Stomach (tissue), 9 donors: Measurements from ENCODE around the gene ZBTB39. TPM values are rescaled to one million over a fixed set of nuclear protein-coding genes. Genes with fewer than 3 reads are reported as not detected.

Experiments
- DNase-seq, 2 donors: peaks; one replicate each; pipeline versions ENCODE4 v3.0.0 to v3.0.0-alpha.2; 2013 to 2019
- H3K27ac ChIP-seq, 5 donors: fragments of 200-600 bp in 4 of 5; sonication (generic) in 4 of 5; one replicate each; pipeline ENCODE4 v1.5.1; 2013 to 2019; ENCODE audit warnings: mild to moderate bottlenecking in 1 of 5, moderate library complexity in 1 of 5
- H3K27me3 ChIP-seq, 3 donors: fragments of 200-600 bp; sonication (generic); one replicate each; pipeline ENCODE4 v1.5.1; 2017 to 2019; ENCODE audit warnings: mixed run types in 1 of 3
- H3K36me3 ChIP-seq, 4 donors: fragments of 200-600 bp; sonication (generic); 1 replicate in 3 of 4; 2 replicates in 1 of 4; pipeline ENCODE4 v1.5.1; 2016 to 2019
- H3K4me1 ChIP-seq, 4 donors: fragments of 200-600 bp; sonication (generic); one replicate each; pipeline ENCODE4 v1.5.1; 2016 to 2019
- H3K4me3 ChIP-seq, 4 donors: fragments of 200-600 bp; sonication (generic) in 3 of 4; one replicate each; pipeline ENCODE4 v1.5.1; 2016 to 2019; ENCODE audit warnings: mild to moderate bottlenecking in 1 of 4
- H3K9me3 ChIP-seq, 4 donors: fragments of 200-600 bp; sonication (generic); one replicate each; pipeline ENCODE4 v1.5.1; 2016 to 2019
- EP300 ChIP-seq: sonication (generic); formaldehyde crosslinking; IDR thresholded peaks from one replicate; pipeline ENCODE4 v1.6.1; 2017; ENCODE audit warnings: antibody characterized with exemption
- POLR2A ChIP-seq, 4 donors: fragments of 450-650 bp; IDR thresholded peaks; one replicate each; pipeline ENCODE4 v1.6.1; 2016; ENCODE audit warnings: antibody characterized with exemption in 4 of 4, control low read depth in 2 of 4, mild to moderate bottlenecking in 1 of 4, moderate library complexity in 1 of 4
- POLR2AphosphoS5 ChIP-seq, 3 donors: sonication (generic); formaldehyde crosslinking; IDR thresholded peaks; one replicate each; pipeline ENCODE4 v1.6.1; 2016; ENCODE audit warnings: antibody characterized with exemption in 3 of 3
- WGBS, 5 donors: extraction: QIAGEN DNeasy Blood & Tissue Kit in 3 of 5; methylation state at CpG; one replicate each; pipeline versions ENCODE4 v1.1.5 to v1.1.7; 2013 to 2018; 5-methylcytosine and 5-hydroxymethylcytosine counted together
- intact Hi-C: fragments of 100-400 bp; cut with DNase I; formaldehyde crosslinking; loops from one replicate; pipeline ENCODE4 v1.15.1; 2023; ENCODE audit warnings: low total_unique reads
- polyA plus RNA-seq, 3 donors: library from polyadenylated mRNA; stranded (reverse); fragments of 200-250 nt; gene quantifications; one replicate each; pipeline ENCODE4 v1.2.3, GENCODE V29; 2013
- total RNA-seq, 5 donors: library from RNA; depleted of rRNA; stranded (reverse); fragments of >200 nt; gene quantifications; one replicate each; pipeline versions ENCODE4 v1.1.0 to v1.2.3, GENCODE V29; 2014 to 2016
- TF ChIP-seq, protein P1 (sequence below), 7 experiments: fragments of 450-650 bp in 4 of 7; fragments of 200-600 bp in 3 of 7; sonication (generic) in 3 of 7; IDR thresholded peaks; one replicate each; pipeline ENCODE4 v1.5.1; 2016 to 2019; ENCODE audit warnings: antibody characterized with exemption in 7 of 7, control low read depth in 2 of 7, mild to moderate bottlenecking in 1 of 7
- donor health status: healthy with polysubstance abuse.
- donor health status: Bipolar disorder and iron deficiency.
- donor health status: healthy.

ZBTB39 gene
- total and polyA plus RNA-seq, 8 donors: 1.2 to 7.6 (median 4.0) TPM

DNA sequence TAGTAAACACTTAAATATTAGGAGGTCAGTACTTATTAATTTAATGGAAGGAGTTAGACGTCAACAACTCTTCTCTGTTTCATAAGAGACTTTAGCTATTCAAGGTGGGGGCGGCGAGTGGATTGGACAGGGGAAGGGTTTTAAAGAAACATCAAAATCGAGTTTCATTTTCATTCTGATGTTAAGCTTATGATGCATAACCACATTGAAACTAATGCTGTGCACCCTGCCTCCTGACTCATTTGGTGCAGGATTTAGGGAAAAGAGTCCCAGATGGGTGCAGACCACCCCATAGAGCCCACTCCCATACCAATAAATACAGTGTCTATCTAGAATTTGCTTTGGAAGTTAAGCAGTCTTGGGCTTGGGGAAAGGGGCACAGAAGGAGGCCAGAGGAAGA is 7.4 kb downstream of the ZBTB39 start:
- intact Hi-C loops: no loop called here
- no peak for DNase-seq
- Histone ChIP-seq H3K27me3 (no peaks in the 10 kb centered on the region), H3K27ac (no peak overlapping the region), H3K4me3 (no peak overlapping the region), H3K4me1 (peaks cover 10 to 20% (median 12%) of the 10 kb centered on the region in 4 donors), H3K9me3 (no peaks in the 10 kb centered on the region), H3K36me3 (peaks cover 19 to 88% (median 61%) of the 10 kb centered on the region in 4 donors)
- WGBS, 5 donors: 57 to 74% (median 64%) methylated on average over 4 of the region's 4 CpGs
- TF ChIP-seq EP300: no peak
- TF ChIP-seq, protein P1, sequence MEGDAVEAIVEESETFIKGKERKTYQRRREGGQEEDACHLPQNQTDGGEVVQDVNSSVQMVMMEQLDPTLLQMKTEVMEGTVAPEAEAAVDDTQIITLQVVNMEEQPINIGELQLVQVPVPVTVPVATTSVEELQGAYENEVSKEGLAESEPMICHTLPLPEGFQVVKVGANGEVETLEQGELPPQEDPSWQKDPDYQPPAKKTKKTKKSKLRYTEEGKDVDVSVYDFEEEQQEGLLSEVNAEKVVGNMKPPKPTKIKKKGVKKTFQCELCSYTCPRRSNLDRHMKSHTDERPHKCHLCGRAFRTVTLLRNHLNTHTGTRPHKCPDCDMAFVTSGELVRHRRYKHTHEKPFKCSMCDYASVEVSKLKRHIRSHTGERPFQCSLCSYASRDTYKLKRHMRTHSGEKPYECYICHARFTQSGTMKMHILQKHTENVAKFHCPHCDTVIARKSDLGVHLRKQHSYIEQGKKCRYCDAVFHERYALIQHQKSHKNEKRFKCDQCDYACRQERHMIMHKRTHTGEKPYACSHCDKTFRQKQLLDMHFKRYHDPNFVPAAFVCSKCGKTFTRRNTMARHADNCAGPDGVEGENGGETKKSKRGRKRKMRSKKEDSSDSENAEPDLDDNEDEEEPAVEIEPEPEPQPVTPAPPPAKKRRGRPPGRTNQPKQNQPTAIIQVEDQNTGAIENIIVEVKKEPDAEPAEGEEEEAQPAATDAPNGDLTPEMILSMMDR (IDR thresholded peaks at IDR 0.05): no peak
- no peak for TF ChIP-seq POLR2A (IDR thresholded peaks at IDR 0.05)

DNA sequence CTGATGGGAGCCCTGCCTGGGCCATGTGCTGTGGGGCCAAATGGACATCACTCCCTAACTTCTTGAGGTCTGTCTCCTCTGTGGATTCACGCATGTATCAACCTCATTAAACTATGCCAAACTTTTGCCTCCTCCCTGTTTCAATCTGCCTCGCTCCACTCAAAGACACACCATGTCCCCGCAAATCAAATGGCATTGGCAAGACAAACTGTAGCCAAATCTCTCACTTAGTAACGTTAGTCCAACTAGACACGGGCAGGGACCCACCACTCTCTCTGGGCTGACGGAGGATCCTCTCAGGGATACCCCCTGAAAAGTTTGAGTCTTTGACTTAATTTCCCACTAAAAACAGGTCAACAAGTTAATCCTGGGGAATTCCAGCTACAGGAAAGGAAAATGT is 8.0 kb downstream of the ZBTB39 start:
- intact Hi-C loops: no loop called here
- no peak for TF ChIP-seq POLR2A (IDR thresholded peaks at IDR 0.05)
- TF ChIP-seq, protein P1 (IDR thresholded peaks at IDR 0.05): no peak
- TF ChIP-seq EP300: no peak
- TF ChIP-seq POLR2AphosphoS5 (IDR thresholded peaks at IDR 0.05): no peak
- Histone ChIP-seq H3K36me3 (peaks cover 12 to 81% (median 54%) of the 10 kb centered on the region in 4 donors), H3K9me3 (no peaks in the 10 kb centered on the region), H3K4me3 (no peak overlapping the region), H3K4me1 (peaks cover 10 to 20% (median 12%) of the 10 kb centered on the region in 4 donors), H3K27ac (no peak overlapping the region), H3K27me3 (no peaks in the 10 kb centered on the region)
- no peak for DNase-seq
- 90 to 95% (median 93%) methylated on average over 6 of the region's 6 CpGs for WGBS, 5 donors

DNA sequence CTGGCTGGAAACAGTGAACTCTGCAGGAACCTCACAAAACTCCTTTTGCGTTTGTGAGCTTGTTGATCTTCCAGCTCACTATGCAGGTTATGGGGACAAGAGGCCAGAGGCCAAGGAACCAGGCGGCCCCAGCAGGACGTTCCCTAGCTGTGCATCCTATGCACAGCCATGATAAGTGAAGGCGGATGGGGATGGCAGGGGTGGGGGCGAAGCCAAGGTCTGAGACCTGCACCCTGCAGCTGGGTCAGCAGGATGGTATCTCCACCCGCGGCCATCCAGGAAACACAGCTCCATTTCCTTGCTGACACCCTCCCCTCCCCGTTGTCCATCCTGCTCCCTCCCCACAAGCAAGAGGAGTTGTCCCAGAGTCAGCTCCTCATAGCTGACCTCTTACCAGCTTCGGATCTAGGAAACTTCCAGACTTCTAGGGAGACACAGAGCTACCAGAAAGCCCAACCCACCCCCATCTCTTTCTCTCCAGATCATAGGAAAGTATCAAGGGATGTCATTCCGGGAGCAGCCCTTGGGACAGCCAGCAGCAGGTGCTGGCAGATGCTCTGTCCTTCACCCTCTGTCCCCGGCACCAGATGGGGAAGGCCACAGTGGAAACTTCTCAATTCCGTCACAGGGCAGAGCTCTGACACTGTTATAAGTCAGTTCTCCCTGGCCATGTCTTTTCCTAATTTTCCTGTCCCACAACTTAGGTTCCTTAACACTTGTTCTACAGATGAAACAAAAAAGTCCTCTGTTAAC is 9.4 kb downstream of the ZBTB39 start:
- TF ChIP-seq POLR2AphosphoS5 (IDR thresholded peaks at IDR 0.05) (no peak), EP300 (no peak), POLR2A (IDR thresholded peaks at IDR 0.05) (no peak)
- TF ChIP-seq, protein P1 (IDR thresholded peaks at IDR 0.05): no peak
- H3K4me3 ChIP-seq: no peak overlapping the region
- intact Hi-C loops: no loop called here
- WGBS, 5 donors: 67 to 77% (median 68%) methylated on average over 12 of the region's 12 CpGs
- H3K27ac ChIP-seq: no peak overlapping the region
- H3K4me1 ChIP-seq: peaks cover 7 to 14% (median 11%) of the 10 kb centered on the region in 4 donors
- no peaks in the 10 kb centered on the region for H3K27me3 ChIP-seq
- no peak for DNase-seq
- peaks cover 0 to 67% (median 41%) of the 10 kb centered on the region in 4 donors for H3K36me3 ChIP-seq
- no peaks in the 10 kb centered on the region for H3K9me3 ChIP-seq

DNA sequence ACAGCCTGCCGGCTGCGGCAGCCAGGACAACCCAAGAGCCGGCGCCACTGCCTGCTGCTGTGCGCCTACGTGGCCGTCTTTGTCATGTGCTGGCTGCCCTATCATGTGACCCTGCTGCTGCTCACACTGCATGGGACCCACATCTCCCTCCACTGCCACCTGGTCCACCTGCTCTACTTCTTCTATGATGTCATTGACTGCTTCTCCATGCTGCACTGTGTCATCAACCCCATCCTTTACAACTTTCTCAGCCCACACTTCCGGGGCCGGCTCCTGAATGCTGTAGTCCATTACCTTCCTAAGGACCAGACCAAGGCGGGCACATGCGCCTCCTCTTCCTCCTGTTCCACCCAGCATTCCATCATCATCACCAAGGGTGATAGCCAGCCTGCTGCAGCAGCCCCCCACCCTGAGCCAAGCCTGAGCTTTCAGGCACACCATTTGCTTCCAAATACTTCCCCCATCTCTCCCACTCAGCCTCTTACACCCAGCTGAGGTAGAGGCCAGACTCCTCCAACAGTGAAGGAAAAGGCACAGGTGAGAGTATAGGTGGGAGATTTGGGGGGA is 10.3 kb downstream of the ZBTB39 start:
- H3K27ac ChIP-seq: no peak overlapping the region
- DNase-seq: no peak
- H3K36me3 ChIP-seq: peaks cover 0 to 60% (median 36%) of the 10 kb centered on the region in 4 donors
- no peak overlapping the region for H3K4me3 ChIP-seq
- 90 to 96% (median 94%) methylated on average over 4 to 11 of the region's 11 CpGs for WGBS, 5 donors
- intact Hi-C loops: no loop called here
- H3K27me3 ChIP-seq: no peaks in the 10 kb centered on the region
- TF ChIP-seq EP300 (no peak), POLR2AphosphoS5 (IDR thresholded peaks at IDR 0.05) (no peak), POLR2A (IDR thresholded peaks at IDR 0.05) (no peak)
- TF ChIP-seq, protein P1 (IDR thresholded peaks at IDR 0.05): no peak
- no peaks in the 10 kb centered on the region for H3K9me3 ChIP-seq
- H3K4me1 ChIP-seq: peaks cover 0 to 12% (median 10%) of the 10 kb centered on the region in 4 donors
